HG02973 (cell line): ENCODE results near the gene CARNS1.
"Not testable (repeated sequence)": the region's sequence is repeated elsewhere in the genome, so short reads cannot be mapped to it uniquely, and the experiment has no call there.

Experiments
- ATAC-seq: cut with Tn5 transposase; IDR thresholded peaks from one replicate; pipeline ENCODE4 v1.9.1; 2021; ENCODE audit warnings: moderate library complexity; ENCODE audit not compliant: unreplicated experiment

CARNS1 gene

GRCh38 chr11:67427364-67427859, 11.9 kb downstream of the CARNS1 start:
- not testable (repeated sequence) for ATAC-seq

DNA sequence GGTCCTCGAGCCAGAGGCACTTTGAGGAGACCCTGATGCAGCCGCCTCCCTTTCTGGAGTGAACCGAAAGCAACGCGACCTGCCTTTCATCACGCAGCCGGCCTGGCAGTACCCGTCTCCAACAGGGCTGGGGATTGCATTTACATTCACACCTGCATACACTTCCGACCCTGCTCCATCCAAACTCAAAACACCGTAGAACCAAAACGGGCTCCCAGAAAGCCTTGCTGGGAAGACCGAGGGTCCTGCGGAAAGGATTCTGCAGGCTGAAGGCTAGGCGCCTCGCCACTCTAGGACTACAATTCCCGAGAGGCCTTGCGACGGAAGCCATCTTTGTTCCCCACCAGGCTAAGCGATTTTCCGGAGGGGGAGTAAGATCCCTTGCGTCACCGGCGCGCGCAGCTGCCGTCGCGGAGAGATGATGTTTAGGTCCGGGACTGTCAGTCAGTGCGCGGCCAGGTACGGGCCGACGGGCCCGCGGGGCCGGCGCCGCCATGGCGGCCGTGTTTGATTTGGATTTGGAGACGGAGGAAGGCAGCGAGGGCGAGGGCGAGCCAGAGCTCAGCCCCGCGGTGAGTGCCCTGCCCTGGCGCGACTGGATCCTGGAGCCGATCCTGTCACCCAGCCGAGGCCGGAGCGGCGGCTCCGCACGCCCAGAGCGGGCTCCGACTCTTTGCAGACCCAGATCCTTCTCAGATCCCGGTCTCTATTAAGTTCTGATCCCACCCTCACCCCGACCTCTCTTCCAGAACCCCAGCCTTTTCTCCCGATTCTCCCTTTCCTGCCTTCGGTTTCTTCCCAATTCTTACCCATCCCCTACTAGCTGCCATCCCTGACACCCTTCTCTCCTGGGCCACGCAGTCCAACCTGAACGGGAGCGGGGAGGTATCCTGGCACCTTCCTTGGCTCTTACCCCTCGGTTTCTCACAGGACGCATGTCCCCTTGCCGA, 12.8 kb downstream of the CARNS1 start, which contains the start of gene RPS6KB2:
RPS6KB2 (plus strand) TSS at position 443 of the 950 bp plus-strand sequence; CDS start at position 495, 52 bp downstream.
- peak; percentile 73 for ATAC-seq

DNA sequence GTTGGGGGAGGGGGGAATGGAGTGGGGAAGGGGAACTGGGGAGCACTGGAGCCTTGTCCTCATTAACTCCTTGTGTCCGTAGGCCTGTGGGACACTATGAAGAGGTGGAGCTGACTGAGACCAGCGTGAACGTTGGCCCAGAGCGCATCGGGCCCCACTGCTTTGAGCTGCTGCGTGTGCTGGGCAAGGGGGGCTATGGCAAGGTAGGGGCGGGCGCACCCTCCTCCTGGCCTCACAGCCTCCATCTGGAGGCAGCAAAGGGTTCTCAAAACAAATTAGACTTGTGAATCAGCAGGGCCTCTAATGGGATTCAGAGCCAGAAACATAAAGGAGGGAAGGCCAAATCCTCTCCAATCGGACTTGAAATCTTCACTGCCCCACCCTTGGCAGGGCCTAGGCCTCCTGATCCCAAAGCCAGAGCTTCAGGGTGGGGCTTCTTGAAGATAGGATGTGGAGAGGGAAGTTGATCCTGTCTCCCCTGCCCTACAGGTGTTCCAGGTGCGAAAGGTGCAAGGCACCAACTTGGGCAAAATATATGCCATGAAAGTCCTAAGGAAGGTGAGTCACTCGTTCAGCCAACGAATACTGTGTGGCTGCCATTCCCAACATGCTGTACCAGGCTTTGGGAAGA, 13.7 kb downstream of the CARNS1 start:
- no peak for ATAC-seq

GRCh38 chr11:67429722-67430121, 14.2 kb downstream of the CARNS1 start:
- no peak for ATAC-seq

DNA sequence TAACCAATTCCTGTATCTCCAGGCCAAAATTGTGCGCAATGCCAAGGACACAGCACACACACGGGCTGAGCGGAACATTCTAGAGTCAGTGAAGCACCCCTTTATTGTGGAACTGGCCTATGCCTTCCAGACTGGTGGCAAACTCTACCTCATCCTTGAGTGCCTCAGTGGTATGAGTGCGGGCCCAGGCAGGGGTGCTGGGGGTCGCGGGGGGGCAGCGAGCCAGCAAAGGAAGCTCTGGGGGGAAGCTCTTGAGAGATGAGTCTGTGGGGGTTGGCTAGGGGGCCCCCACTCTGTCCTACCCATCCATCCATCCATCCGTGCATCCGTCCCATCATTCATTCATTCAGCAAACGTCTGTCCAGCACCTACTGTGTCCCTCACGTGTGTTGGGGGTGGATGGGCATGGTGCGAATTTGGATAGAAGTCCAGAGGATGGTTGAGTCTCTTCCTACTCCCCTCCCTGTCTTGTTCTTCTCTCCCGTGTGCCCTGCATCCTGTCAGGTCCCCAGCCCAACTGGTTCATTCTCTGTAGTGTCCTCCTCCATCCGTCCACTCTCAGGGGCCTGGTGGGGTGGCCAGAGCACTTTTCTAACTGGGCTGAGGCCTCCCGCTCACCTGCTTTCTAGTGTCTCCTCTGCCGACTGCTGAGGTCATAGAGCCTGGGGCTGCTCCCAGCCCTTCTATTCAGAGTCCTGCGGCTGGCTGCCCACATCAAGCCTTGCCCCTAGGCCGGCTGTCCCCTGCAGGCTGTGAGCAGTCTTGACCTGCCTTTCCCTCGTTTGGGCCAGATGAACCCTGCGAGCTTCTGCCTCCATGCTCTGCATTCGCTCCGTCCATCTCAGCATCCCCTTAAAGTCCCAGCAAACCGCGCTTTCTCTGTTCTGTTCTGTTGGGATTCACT, 16.1 kb downstream of the CARNS1 start:
- no peak for ATAC-seq

DNA sequence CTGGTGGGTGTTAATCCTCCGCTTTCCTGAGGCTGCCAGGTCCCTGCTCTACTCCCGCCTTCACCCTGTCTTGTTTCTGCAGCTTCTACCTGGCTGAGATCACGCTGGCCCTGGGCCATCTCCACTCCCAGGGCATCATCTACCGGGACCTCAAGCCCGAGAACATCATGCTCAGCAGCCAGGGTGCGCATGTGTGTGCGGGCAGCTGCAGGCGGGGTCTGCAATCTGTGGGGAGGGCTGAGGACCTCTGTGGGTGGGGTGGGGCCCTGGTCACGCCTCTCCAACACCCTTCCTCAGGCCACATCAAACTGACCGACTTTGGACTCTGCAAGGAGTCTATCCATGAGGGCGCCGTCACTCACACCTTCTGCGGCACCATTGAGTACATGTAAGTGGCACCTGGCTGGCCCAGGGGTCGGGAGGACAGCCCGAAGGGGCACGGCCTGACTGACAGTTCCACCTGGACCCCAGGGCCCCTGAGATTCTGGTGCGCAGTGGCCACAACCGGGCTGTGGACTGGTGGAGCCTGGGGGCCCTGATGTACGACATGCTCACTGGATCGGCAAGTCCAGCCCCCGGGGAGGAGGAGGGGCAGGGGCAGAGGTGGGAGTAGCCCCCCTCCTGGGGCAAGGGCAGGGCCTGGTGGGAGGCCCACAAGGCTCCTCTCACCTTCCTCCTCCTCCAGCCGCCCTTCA, 17.3 kb downstream of the CARNS1 start:
- no peak for ATAC-seq

GRCh38 chr11:67433536-67434394, 18.3 kb downstream of the CARNS1 start:
- ATAC-seq = no peak

GRCh38 chr11:67434395-67434881, 19.0 kb downstream of the CARNS1 start:
- no peak for ATAC-seq

- ATAC-seq = no peak
Measured at GRCh38 chr11:67435031-67435726, 19.7 kb downstream of the CARNS1 start.

- no peak for ATAC-seq
Measured at GRCh38 chr11:67435727-67436458, 20.4 kb downstream of the CARNS1 start.

GRCh38 chr11:67436459-67437081, 21.1 kb downstream of the CARNS1 start:
- ATAC-seq = no peak

DNA sequence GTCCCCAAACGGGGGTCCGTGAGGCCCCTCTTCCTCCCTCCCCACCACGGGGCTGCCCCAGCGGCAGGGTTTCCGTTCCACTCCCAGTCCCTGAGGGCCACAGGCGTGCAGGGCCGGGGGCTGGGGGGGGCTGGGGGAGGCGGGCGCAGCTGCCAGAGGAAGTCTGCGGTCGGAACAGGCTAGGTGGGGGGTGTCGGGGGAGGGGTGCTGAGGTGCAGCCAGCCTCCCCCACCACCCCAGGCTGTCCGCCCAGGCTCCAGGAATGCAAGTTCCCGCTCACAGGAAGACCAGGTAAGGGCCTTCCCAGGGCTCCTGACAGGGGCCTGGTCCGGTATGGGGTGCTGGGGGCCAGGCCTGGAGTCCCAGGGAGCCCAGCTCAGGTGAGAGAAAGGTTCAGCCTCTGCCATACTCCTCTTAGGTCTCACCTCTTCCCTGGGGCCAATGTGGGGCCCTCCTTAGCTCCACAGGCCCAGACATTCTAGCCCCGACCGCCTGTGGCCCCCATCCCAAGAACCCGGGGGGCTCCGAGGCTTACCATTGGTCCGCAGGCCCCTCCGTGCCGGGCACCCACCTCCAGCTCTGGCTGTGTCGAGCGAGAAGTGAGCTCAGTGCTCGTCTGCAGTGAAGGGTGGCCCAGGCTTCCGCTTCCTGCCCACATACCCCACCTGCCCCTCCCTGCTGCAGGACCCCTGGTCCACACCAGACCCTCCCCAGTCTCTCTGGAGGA, 21.8 kb downstream of the CARNS1 start, which contains the start of gene PTPRCAP:
PTPRCAP (minus strand) TSS at position 601 of the 727 bp plus-strand sequence; CDS start at position 538, 63 bp downstream.
- no peak for ATAC-seq

GRCh38 chr11:67437809-67438157, 22.3 kb downstream of the CARNS1 start:
- no peak for ATAC-seq

DNA sequence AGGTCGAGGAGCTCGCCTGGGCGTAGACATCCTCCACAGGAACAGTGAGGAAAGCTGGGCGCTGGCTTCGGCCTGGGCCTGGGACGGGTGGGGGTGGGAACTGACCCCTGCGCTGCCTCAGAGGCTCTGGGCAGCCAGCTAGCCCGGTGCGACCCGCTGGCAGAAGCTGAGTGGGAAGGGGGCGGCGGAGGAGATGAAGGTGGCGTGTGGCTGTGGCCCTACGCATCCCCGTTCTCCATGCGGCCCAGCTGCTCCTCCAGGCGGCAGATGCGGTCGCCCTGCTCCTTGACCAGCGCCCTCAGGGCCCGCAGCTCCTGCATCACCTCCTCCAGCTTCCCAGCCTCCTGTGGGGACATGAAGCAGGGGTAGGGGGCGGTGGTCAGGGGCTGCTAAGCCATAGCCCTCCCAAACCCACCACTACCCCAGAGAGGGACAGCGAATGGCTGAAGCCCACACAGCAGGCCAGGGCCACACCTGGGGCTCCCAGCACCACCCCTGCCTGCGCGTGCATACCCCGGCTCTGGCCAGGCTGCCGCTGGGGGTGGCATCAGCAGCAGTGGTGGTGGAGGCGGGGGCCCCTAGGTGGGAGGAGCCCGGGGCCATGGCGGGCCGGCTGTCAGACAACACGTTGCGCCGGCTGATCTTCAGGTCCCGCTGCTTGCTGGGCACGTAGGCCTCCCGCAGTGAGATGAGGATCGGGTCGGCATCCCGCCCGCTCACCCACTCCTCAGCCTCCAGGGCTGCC, 22.9 kb downstream of the CARNS1 start:
- ATAC-seq = no peak

- ATAC-seq = no peak
Measured at GRCh38 chr11:67439321-67440228, 24.1 kb downstream of the CARNS1 start.
